Left cardiac atrium (tissue), 4 donors: Measurements from ENCODE around the gene PLCE1. TPM values are rescaled to one million over a fixed set of nuclear protein-coding genes. Genes with fewer than 3 reads are reported as not detected.

Source experiments
- ATAC-seq, 2 donors: fragments of 200-7000 bp; cut with Tn5 transposase; one replicate each; pipeline ENCODE4 v1.9.1; 2020; ENCODE audit warnings: mild to moderate bottlenecking in 2 of 2, moderate library complexity in 2 of 2
- DNase-seq: peaks from one replicate; pipeline ENCODE4 v3.0.0-alpha.2; 2020
- intact Hi-C, 2 donors: fragments of 100-400 bp; cut with DNase I; formaldehyde crosslinking; loops; one replicate each; pipeline versions ENCODE4 v1.14.1 to v1.15.1; 2022 to 2023
- total RNA-seq, 2 donors: library from RNA; stranded (reverse); fragmentation: NEBNext Ultra II Directional; extraction: Animal tissue kit (Norgen Biotek cat#: 25700); gene quantifications; one replicate each; pipeline ENCODE4 v1.2.1, GENCODE V29; 2021
- donor health status: DM: no; HTN: yes; CAD: no.
- donor health status: DM: no; HTN: yes; CAD: no; lungs with severe emphysema.
- donor health status: DM: yes; HTN: yes; CAD: no.
- donor health status: Dilated cardiomyopathy.

The PLCE1 gene
- total RNA-seq, 2 donors from 2014 or later: 15.2 to 25.7 TPM

DNA sequence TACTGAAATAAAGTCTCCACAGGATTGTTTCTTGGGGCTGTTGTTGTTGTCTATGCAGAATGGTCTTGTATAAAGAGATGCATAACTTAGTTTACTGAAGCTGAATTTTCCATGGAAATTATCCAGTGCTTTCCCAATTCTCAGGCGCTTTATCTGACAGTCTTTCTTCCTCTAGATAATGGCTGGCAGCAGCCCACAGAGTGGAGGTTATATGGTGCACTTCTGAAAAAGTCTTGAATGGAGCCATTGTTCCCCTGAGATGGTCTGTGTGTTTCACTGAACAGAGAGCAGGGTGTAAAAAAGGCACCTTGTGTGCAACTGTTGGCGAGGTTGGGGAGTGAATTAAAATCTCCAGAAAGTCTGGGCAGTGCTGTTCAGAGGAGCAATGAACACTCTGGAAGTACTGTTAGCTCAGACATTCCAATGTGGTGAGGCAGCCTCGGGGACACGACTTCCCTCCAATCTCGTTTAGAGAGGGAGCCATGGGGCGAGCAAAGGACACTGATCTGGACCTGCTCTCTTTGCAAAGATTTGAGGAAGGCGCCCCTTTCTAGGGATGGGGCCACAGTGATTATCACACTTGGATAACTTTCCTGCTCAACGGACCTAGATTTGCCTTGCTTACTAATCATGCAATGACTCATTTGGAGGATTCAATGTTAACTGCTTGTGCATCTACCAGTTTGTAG, 2.0 kb upstream of the PLCE1 start:
- ATAC-seq (peak; percentile 49 to 86), DNase-seq (peak; percentile 77)
- intact Hi-C loops: no loop called here

DNA sequence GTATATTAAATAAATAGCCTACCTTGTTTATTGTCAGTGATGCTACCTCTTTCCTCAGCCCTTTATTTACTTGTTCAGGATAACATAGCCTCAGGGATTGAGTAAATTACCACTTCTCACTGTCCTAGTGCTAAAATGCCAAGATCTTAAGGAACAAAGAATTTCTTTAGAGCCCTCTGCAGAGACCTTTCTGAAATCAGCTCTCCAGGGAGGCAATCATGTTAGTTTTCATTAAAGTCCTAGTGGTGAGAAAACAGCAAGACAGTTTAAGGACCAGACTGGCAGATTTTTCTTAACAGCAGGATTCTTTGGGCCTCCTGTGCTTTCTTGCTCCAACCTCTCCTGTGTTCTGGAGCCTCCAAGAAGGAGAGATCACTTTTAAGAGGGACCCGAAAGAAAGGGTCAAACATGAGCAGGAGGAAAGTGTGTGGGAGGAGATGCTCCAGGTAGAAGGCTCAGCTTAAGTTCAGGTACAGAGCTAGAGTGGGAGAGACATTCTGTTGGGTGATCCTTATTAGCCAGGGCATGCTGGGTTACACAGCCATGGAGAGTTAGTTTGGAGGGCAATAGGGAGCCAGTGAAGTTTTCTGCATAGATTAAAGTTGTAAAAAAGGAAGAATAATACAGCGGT, 1.2 kb upstream of the PLCE1 start:
- ATAC-seq: no peak
- DNase-seq: no peak
- intact Hi-C loops: no loop called here

DNA sequence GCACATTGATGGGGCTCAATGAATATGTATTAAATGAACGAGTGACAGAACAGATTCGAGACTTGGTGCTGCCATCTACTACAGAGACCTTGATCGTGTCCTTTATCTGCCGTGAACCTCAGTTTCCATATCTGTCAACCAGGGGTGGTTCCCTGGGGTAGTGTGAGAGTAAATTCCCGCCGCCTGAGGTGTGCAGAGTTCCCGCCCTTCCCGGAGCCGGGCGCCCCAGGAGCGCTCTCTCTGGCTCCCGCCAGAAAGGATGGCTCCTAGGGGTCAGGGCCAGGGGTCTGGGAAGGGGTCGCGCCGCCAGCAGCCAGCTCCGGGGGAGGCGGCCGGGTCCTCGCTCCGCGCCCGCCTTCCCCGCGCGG, 333 bp upstream of the PLCE1 start:
- DNase-seq (no peak), ATAC-seq (peak; percentile 3 to 8)
- intact Hi-C loops: no loop called here

DNA sequence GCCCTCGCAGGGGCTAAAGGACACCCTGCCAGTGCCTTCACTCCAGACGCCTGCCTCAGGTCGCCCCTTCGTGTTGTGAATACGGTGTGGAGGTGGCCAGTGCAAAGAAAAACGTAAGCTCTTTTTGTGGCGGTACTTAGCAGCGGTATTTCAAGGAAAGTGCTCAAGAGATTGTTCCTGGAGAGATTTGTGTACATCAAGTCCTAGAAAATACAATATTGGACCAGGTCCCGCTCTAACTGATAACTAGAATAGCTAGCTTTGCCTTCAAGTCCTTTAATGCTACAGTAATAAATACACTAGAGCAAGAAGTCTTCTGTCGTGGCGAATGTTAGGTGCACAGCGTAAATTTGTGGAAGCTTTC, 689 bp downstream of the PLCE1 start:
- DNase-seq: no peak
- intact Hi-C loops: no loop called here
- no peak for ATAC-seq

DNA sequence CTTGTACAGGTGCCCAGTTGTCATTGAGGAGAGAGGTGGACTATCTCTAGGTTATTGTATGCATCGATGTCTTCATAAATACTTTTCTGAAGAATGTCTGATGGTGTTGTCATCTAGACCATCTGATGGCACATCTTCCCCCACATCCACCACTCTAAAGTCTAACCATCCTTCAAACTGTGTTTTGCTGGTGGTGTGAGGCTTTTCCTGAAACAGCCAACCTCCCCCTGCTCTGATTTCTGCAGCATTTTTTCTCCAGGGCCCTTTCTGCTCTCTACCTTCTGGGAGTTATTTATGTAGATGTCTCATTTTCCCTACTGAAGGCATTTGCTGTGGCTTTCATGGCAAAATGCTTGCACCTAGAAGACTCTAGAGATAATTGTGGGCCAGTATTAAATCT, 1.5 kb downstream of the PLCE1 start:
- ATAC-seq (no peak), DNase-seq (no peak)
- intact Hi-C loops: no loop called here

DNA sequence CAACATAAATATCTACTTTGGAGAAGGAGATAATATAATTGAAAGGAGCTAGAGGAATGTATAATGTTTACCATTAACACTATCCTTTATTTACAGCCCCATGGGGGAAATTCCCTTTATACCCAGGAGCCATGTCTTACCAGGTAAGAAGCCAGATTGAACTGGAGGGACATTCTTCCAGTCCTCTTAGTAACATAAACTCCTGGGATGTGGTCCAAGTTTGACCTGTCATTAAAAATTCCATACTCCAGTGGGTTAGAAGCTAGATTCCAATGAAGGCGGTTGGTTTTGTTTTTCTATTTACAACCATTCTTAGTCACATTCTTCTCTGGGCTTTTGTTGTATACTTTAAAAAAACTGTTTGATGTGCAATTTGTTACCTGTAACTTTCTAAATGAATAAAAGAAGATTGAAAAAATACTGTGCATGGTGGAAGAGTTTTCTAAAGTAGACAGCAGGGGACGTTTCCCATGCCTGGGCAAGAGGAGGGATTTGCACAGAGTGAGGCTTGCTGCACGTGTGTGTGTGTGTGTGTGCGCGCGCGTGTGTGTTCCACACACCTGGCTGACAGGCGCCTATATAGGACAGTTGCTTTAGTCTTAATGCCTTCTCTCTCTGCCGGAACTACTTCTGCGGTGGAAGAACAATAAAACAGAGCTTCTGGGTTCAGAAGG, 2.0 kb downstream of the PLCE1 start:
- intact Hi-C loops: no loop called here
- DNase-seq (no peak), ATAC-seq (no peak)

DNA sequence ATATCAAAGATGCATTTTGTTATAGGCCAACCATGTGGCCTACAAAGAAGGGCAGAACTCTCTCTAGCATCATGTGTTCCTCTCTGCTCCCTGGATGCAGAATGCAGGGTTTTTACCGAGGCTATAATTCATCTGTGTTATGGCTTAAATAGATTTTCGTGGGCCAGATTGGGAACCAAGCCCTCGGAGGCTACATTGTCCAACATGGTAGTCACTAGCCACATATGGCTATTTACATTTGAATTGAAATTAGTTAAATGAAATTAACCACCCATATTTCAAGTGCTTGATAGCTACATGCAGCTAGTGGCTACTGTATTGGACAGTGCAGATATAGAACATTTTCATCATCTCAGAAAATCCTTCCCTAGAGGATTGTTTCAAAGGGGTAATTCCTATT, 2.8 kb downstream of the PLCE1 start:
- ATAC-seq: no peak
- DNase-seq: no peak
- intact Hi-C loops: no loop called here

DNA sequence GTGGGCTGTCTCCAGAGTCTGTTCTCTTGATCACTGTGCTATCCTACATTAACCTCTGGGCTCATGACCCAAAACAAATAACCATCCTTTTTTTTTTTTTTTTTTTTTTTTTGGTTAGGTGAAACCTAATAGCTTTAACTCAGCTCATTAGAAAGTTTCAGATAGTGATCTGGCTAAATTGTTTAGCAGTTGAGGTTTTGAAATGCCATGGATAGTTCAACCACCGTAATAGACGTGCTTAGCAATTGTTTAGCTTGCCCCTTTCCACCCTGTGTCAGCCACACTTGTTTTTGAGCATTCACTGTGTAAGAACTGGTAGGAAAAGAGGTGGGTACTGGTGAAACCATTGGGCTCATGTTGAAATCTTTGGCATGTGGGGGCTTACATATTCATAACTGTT, 3.8 kb downstream of the PLCE1 start:
- DNase-seq (no peak), ATAC-seq (no peak)
- intact Hi-C loops: no loop called here

DNA sequence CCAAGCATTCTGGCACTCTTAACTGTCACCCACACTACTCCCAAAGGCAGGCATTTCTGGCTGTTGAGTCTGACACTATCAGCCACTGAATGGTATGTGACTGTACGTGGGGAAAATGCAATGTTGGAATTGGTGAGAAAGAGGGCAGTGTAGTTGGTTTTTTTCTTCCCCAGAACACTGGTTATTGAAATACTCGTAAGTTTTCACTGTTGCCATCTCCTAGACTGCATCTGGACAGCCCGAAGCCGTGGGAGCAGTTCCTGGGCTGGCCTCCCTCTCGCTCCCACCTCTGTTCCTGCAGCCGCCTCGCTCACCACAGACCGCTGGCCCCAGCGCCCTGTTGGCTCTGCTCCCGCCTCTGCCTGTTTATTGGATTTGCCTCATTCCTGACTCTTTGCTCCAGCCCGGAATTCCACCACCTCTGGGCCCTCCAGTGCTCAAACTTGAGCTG, 5.7 kb downstream of the PLCE1 start:
- peak; percentile 73 for DNase-seq
- peak; percentile 85 to 86 for ATAC-seq
- intact Hi-C loops: no loop called here

DNA sequence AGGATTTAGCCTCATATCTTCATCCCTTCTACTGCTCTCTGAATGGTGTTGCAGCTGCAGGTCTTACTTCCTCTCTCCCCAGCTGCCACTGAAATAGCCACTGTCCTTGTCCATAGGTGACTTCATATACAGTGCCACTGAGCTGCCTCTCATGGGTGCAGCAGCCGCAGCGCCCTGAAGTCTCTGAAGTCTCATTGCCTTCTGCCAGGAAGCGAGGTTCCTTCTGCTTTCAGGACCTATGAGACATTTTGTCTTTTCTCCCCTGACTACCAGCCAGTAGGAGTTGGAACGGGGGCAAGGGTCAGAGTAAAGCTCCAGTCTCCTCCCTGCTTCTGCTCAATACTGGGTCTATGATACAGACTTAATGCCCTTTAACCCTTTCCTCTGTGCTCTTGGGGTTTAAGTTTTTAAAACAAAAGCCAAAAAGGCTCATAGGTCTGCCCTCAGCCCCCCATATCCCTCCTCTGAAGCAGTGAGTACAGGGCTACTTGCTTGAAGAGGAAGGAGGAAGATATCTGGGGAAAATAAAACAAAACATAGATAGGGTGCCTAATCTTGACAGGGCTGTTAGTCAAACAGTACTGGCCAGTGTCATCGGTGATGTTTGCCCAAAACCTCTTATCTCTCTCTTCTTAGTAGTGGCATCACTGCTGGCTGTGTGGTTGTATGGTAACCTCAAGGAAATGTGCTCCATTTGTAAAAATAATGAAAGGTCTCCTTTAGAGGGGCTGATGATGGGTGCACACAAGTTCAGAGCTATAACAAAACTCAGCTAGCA, 7.1 kb downstream of the PLCE1 start:
- ATAC-seq (peak; percentile 12 to 66), DNase-seq (no peak)
- intact Hi-C loops: no loop called here

DNA sequence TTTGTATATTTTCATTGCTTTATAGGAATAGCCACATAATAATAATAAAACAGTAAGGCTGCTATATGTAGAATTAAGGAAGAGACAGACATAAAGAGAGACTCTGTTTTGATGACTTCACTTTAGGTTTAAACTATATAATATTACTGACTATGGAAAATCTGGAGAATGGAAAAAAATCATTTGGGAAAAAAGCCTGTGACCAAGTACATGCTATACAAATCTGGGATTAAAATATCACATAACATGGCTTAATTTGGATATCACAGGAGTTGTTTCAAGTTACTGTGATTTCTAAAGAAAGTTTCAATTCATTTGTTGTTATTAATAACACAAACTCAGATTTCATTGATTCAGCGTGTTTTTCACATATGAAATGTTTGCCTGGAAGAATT, 7.7 kb downstream of the PLCE1 start:
- intact Hi-C loops: no loop called here
- DNase-seq (no peak), ATAC-seq (no peak)

DNA sequence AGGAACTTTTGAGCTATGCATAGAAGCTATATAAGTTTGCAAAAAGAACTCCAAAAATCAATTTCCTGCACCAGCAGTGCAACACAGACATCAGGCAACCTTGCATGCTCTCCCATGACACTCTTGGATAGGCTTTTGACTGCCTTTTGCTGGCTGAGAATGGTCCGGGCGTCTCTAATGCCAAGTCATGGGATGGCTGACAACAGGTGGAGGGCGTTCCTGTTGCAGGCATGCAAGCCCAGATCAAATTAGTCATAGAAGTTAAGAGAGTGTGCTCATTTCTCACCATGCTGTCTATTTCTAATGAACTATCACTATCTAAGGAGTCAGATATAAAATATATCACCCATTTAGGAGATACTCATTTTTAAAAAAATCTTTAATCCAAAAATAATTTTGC, 8.4 kb downstream of the PLCE1 start:
- ATAC-seq (peak; percentile 21 to 75), DNase-seq (peak; percentile 56)
- intact Hi-C loops: no loop called here

DNA sequence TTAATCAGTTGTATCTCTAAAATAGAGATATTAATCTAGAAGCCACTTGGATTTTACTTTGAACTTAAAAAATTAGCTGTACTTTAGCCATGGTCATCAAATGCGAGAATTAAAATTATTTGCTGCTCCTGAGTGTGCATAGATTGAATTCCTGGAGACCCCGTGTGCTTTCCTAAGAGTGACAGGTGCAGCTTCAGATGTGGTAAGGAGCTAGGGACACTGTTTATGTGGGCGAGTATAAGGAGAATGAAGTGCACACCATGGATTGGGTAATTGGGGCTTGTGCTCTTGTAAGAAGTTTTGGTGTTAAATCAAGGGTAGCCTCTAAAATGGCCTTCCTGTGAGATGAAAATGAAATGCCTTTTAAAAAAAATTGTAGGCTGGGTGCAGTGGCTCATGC, 9.8 kb downstream of the PLCE1 start:
- ATAC-seq (no peak), DNase-seq (no peak)
- intact Hi-C loops: no loop called here

DNA sequence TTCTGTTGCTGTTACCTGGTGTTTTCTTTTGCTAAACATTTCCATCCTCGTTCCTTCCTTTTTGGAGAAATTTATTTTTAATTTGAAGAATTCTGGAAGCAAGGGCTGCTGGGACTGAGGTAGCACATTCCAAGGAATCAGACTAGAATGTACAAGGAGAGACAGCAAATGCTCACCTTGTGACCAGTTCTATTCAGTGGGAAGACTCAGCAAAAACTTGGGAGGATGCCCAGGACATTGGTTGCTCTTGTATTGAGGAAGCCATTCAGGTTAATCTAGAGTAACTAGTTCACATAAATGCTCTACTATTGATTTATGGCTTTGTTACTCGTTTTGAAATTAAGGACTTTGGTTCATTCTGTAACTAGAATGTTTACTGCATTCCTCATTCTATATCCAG, 11.3 kb downstream of the PLCE1 start:
- ATAC-seq: no peak
- DNase-seq: no peak
- intact Hi-C loops: no loop called here

DNA sequence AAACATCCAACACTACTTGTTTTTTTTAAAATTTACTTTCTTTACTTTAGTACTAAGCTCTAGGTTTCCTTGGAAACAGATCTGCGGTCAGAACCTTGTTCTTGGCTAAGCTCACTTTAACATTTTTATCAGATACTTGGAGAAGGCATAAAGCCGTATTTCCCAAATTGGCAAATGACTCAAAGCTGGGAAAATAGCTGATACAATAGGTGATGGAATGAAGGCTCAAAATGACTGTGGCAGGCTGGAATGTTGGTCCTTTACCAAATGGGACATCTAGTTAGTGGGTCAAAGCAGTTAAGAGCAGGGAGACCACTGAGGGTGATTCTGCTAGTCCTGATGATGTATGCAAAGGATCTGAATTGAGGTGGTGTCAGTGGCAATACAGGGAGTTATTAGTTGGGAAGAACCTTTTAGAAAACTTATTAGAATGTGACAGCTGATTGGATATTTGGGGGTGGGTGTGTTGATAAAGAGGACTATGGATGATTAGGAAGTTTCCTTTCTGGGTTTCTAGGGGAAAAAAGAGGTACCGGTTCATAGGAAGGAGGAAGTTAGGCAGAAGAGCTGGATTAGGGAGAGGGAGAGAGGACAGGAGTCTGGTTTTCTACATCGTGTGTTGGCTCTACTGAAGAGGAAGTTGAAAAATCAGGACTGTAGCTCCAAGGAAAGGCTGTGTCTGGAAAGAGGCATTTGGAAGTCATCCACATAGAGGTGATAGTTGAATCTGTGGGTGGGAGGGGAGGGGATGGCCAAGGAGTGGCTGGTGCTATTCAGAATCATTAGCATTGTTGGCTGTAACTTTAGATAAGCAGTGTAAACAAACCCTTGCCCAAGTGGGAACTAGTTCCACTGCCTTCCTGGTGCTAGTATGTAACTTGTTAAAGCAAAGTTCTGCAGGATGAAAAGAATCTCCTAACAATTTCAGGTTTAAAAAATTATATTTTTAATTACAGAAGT, 13.1 kb downstream of the PLCE1 start:
- no peak for DNase-seq
- intact Hi-C loops: no loop called here
- ATAC-seq: peak; percentile 78 to 80

DNA sequence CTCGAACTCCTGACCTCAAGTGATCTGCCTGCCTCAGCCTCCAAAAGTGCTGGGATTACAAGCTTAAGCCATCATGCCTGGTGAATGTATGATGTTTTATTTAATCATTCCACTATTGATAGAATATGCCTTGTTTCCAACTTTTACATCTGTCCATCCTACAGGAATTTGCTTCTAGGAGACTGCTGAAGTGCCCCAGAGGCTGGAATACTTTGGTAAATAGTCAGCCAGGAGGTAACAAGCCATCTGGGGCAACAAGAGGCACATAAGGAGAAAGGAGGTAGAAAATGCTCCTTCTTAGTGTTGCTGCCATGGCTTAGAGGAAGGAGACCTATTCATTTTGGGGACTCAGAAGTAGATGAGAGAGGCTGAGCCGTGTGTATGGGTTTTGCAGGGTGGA, 14.8 kb downstream of the PLCE1 start:
- DNase-seq (no peak), ATAC-seq (no peak)
- intact Hi-C loops: no loop called here

DNA sequence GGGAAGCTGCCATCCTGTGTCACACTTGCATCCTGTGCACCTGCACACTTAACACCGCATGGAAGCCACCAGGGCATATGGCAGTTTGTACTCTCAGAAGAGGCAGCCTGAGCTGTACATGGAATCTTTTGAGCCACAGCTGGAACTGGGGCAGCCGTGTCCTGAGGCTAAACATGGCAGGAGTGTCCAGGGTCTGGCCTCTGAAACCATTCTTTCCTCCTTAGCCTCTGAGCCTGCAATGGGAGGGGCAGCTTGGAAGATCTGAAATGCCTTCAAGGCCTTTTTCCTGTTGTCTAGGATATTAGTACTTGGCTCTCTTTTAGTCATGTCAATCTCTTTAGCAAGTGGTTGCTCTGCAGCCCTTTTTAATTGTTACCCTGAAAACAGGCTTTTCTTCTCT, 16.4 kb downstream of the PLCE1 start:
- no peak for DNase-seq
- intact Hi-C loops: no loop called here
- no peak for ATAC-seq

DNA sequence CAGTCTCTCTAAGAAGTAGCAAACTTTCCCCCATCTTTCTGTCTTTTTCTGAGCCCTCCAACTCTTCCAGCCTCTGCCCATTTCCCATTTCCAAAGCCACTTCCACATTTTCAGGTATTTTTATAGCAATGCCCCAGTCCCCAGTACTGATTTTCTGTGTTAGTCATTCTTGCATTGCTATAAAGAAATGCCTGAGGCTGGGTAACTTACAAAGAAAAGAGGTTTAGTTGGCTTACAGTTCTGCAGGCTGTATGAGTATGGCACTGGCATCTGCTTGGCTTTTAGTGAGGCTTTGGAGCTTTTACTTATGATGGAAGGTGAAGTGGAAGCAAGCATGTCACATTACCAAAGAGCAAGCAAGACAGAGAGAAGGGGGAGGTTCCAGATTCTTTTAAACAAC, 17.2 kb downstream of the PLCE1 start:
- DNase-seq (no peak), ATAC-seq (no peak)
- intact Hi-C loops: no loop called here

DNA sequence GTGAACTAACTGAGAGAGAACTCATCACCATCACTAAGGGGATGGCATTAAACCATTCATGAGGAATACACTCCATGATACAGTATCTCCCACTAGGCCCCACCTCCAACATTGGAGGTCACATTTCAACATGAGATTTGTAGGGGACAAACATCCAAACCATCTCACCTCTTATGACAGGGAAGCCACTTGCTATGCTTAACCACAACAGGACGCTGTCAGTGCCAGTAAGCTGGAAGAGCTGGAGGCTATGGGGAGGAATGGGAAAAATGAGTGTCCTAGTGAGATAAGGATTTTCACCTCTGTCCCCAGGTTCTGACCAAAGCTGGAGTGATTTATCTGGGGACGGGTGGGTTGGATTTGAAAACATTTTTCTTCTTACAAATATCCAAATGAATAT, 17.6 kb downstream of the PLCE1 start:
- ATAC-seq (no peak), DNase-seq (no peak)
- intact Hi-C loops: no loop called here
